Measurements from ENCODE around the gene ADA.

- TF ChIP-seq CTCF (IDR thresholded peaks at IDR 0.05) (no peak), POLR2A (IDR thresholded peaks at IDR 0.05) (no peak)
Measured at GRCh38 chr20:44698351-44698750, 46.9 kb upstream of the ADA start.

Data from testis (tissue), 2 donors.